Astrocyte (in vitro differentiated cells and primary cell): ENCODE measurements around the gene NAV3.
"Not testable (repeated sequence)": the region's sequence is repeated elsewhere in the genome, so short reads cannot be mapped to it uniquely, and the experiment has no call there.

Experiments
- EZH2 ChIP-seq: IDR thresholded peaks from 2 replicates; pipeline ENCODE4 v1.6.1; 2012; ENCODE audit warnings: mild to moderate bottlenecking, low read length, inconsistent platforms; ENCODE audit not compliant: insufficient read depth
- TF ChIP-seq, protein P1 (sequence below): IDR thresholded peaks from 2 replicates; pipeline ENCODE4 v1.5.1; 2011; ENCODE audit warnings: low read depth, mild to moderate bottlenecking, inconsistent platforms, low read length, moderate library complexity; ENCODE audit not compliant: insufficient read depth

- TF ChIP-seq, protein P1, sequence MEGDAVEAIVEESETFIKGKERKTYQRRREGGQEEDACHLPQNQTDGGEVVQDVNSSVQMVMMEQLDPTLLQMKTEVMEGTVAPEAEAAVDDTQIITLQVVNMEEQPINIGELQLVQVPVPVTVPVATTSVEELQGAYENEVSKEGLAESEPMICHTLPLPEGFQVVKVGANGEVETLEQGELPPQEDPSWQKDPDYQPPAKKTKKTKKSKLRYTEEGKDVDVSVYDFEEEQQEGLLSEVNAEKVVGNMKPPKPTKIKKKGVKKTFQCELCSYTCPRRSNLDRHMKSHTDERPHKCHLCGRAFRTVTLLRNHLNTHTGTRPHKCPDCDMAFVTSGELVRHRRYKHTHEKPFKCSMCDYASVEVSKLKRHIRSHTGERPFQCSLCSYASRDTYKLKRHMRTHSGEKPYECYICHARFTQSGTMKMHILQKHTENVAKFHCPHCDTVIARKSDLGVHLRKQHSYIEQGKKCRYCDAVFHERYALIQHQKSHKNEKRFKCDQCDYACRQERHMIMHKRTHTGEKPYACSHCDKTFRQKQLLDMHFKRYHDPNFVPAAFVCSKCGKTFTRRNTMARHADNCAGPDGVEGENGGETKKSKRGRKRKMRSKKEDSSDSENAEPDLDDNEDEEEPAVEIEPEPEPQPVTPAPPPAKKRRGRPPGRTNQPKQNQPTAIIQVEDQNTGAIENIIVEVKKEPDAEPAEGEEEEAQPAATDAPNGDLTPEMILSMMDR, result not testable (repeated sequence)
- TF ChIP-seq EZH2, result not testable (repeated sequence)
These were observed 272.1 kb downstream of the NAV3 start for GRCh38 chr12:78102801-78103200.
